GM12878 (cell line): ENCODE results near the gene ANKRD44. TPM values are rescaled to one million over a fixed set of nuclear protein-coding genes. Genes with fewer than 3 reads are reported as not detected.
A peak's percentile ranks its signal among the peaks of the same experiment; 100 is the strongest.

Source experiments
- ATAC-seq: fragments of 200-7000 bp; cut with Tn5 transposase; 3 replicates; pipeline ENCODE4 v1.9.1; 2020; ENCODE audit warnings: mild to moderate bottlenecking, moderate library complexity
- BruUV-seq: library from RNA; stranded (reverse); fragments of 400-500 nt; replicated peaks from 2 replicates; lab custom pipeline; 2021; lab: Mats Ljungman, UMichigan
- CTCF ChIA-PET: fragments of 300-600 bp; sonication (Branson Sonifier 250); formaldehyde crosslinking; extraction: SDS; loops from one replicate; lab custom pipeline; 2021; ENCODE audit warnings: inconsistent platforms; lab: Yijun Ruan, JAX
- POLR2A ChIA-PET: fragments of 350-600 bp; formaldehyde crosslinking; extraction: SDS; loops from one replicate; lab custom pipeline; 2021; ENCODE audit warnings: inconsistent platforms; lab: Charles Lee
- RAD21 ChIA-PET: fragments of 300-600 bp; sonication (Branson Sonifier 250); formaldehyde crosslinking; loops from one replicate; lab custom pipeline; 2023; ENCODE audit warnings: antibody characterized with exemption; ENCODE audit not compliant: unreplicated experiment; lab: Charles Lee
- SMC1A ChIA-PET: fragments of 300-600 bp; sonication (Branson Sonifier 250); formaldehyde crosslinking; loops from one replicate; lab custom pipeline; 2023; ENCODE audit not compliant: unreplicated experiment, uncharacterized antibody; lab: Charles Lee
- DNase-seq: peaks from one replicate; pipeline ENCODE4 v3.0.0-alpha.2; 2011; ENCODE audit warnings: low read depth, low spot score
- FAIRE-seq: peaks from 3 replicates; lab custom pipeline; 2011; peaks lifted over from hg19 to GRCh38; lab: Jason Lieb, UNC
- H2AFZ ChIP-seq: 2 replicates; pipeline ENCODE4 v1.6.0; 2011; ENCODE audit warnings: low read depth, low read length, control low read depth; ENCODE audit not compliant: control insufficient read depth
- H3K27ac ChIP-seq: 2 replicates; pipeline ENCODE4 v1.5.1; 2011; ENCODE audit warnings: control low read depth; ENCODE audit not compliant: control insufficient read depth, insufficient read depth
- H3K27me3 ChIP-seq, 2 experiments: replicated peaks in 1 of 2; 2 replicates each; pipeline versions ENCODE4 v1.6.0 to v1.6.1; 2011; ENCODE audit warnings: low read length in 1 of 2; ENCODE audit not compliant: control insufficient read depth in 2 of 2, insufficient read depth in 2 of 2
- H3K36me3 ChIP-seq, 2 experiments: 2 replicates each; pipeline ENCODE4 v1.5.1; 2011; ENCODE audit warnings: low read length in 1 of 2; ENCODE audit not compliant: control insufficient read depth in 2 of 2, insufficient read depth in 2 of 2
- H3K4me1 ChIP-seq: 2 replicates; pipeline ENCODE4 v1.6.1; 2011; ENCODE audit warnings: mild to moderate bottlenecking, low read length, moderate library complexity, mixed read lengths; ENCODE audit not compliant: control insufficient read depth, insufficient read depth
- H3K4me2 ChIP-seq: 2 replicates; pipeline ENCODE4 v1.6.0; 2011; ENCODE audit warnings: control low read depth; ENCODE audit not compliant: control insufficient read depth, insufficient read depth
- H3K4me3 ChIP-seq: fragments of 200-600 bp; sonication (generic); 2 replicates; pipeline ENCODE4 v1.5.1; 2016
- H3K79me2 ChIP-seq: 2 replicates; pipeline ENCODE4 v1.6.0; 2011; ENCODE audit warnings: low read length; ENCODE audit not compliant: control insufficient read depth, insufficient read depth
- H3K9ac ChIP-seq: 2 replicates; pipeline ENCODE4 v1.8.0; 2011; ENCODE audit warnings: low read length, control low read depth, mixed read lengths; ENCODE audit not compliant: control insufficient read depth, insufficient read depth
- H3K9me3 ChIP-seq: replicated peaks from 3 replicates; pipeline ENCODE4 v1.5.1; 2011; ENCODE audit warnings: mild to moderate bottlenecking, low read length; ENCODE audit not compliant: control insufficient read depth, insufficient read depth
- H4K20me1 ChIP-seq: 2 replicates; pipeline ENCODE4 v1.6.0; 2011; ENCODE audit not compliant: control insufficient read depth, insufficient read depth
- MTA2 ChIP-seq: fragments of 450-650 bp; IDR thresholded peaks from 2 replicates; pipeline ENCODE4 v1.6.1; 2016; ENCODE audit warnings: low read depth, mild to moderate bottlenecking, moderate library complexity
- RUNX3 ChIP-seq: IDR thresholded peaks from 2 replicates; pipeline ENCODE4 v1.6.1; 2012; ENCODE audit warnings: low read length, inconsistent platforms
- ZNF24 ChIP-seq: fragments of 450-650 bp; IDR thresholded peaks from 2 replicates; pipeline ENCODE4 v1.6.1; 2017; ENCODE audit warnings: antibody characterized with exemption, mild to moderate bottlenecking
- WGBS: methylation state at CpG from one replicate; pipeline ENCODE4 v1.1.6; 2016; ENCODE audit warnings: low lambda C conversion rate; ENCODE audit not compliant: insufficient replicate concordance, insufficient coverage; ENCODE audit errors: missing lambda C conversion rate; 5-methylcytosine and 5-hydroxymethylcytosine counted together
- in situ Hi-C: fragments of 300-500 bp; cut with MboI; formaldehyde crosslinking; loops from 9 replicates; pipeline ENCODE4 v1.14.3; 2018; ENCODE audit warnings: mixed read lengths
- intact Hi-C: fragments of 100-400 bp; cut with micrococcal nuclease; formaldehyde crosslinking; loops from one replicate; pipeline ENCODE4 v1.14.2; 2022; ENCODE audit not compliant: unreplicated experiment
- polyA plus RNA-seq, 11 experiments: library from polyadenylated mRNA; depleted of rRNA in 4 of 11; unstranded in 6 of 11; stranded (reverse) in 5 of 11; fragments of >200 nt; fragmentation: Nextera tagmentation in 4 of 11; fragmentation: Illumina TruSeq in 1 of 11; extraction: Ambion mirVana in 4 of 11; extraction: Trizol in 1 of 11; gene quantifications; 1 replicate in 1 of 11; 2 replicates in 10 of 11; pipeline versions ENCODE4 v1.2.1 to v1.2.3, GENCODE V29; 2011 to 2016; ENCODE audit warnings: inconsistent platforms in 2 of 11, missing spikeins in 2 of 11, low read depth in 1 of 11
- total RNA-seq, 4 experiments: library from RNA; depleted of rRNA in 3 of 4; stranded (reverse); fragments of >200 nt in 3 of 4; fragmentation: Illumina TruSeq in 1 of 4; extraction: Trizol in 1 of 4; gene quantifications; 2 replicates each; pipeline versions ENCODE4 v1.2.1 to v1.2.3, GENCODE V29; 2013 to 2021
- TF ChIP-seq, protein P1 (sequence below): fragments of 450-650 bp; IDR thresholded peaks from 2 replicates; pipeline ENCODE4 v1.6.1; 2017; ENCODE audit warnings: mild to moderate bottlenecking, moderate library complexity
- TF ChIP-seq, protein P2 (sequence below): fragments of 150-350 bp; IDR thresholded peaks from 2 replicates; pipeline ENCODE4 v1.6.1; 2014; ENCODE audit warnings: mild to moderate bottlenecking, low read depth, low read length
- TF ChIP-seq, protein P3 (sequence below): IDR thresholded peaks from 2 replicates; pipeline ENCODE4 v1.6.1; 2012; ENCODE audit warnings: low read depth, low read length, improper control_type of control experiment

The ANKRD44 gene
- total and polyA plus RNA-seq, 10 of the 15 experiments (the other 5 are each of a cell fraction or from before 2014, with no cell fraction given), result 19.1 to 99.1 (median 59.6) TPM

DNA sequence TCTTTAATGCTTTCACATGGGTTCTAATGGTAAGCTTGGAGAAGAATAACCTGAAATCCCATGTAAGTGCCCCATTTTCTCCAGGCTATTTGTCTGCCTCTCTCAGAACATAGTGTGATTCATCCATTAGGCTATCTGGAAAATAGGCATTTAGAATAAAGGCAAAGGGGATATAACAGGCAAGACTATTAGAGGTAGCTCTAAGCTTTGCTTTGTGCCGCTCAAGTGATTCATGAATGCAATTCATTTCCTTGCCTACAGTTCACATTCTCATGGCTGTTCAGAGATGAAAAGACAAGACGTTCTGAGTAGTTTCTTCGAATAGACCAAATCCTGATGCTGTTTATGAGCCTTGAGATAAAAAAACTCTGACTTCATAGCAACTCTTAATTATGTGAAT is 101.7 kb downstream of the ANKRD44 start (continued):
- TF ChIP-seq, protein P1, sequence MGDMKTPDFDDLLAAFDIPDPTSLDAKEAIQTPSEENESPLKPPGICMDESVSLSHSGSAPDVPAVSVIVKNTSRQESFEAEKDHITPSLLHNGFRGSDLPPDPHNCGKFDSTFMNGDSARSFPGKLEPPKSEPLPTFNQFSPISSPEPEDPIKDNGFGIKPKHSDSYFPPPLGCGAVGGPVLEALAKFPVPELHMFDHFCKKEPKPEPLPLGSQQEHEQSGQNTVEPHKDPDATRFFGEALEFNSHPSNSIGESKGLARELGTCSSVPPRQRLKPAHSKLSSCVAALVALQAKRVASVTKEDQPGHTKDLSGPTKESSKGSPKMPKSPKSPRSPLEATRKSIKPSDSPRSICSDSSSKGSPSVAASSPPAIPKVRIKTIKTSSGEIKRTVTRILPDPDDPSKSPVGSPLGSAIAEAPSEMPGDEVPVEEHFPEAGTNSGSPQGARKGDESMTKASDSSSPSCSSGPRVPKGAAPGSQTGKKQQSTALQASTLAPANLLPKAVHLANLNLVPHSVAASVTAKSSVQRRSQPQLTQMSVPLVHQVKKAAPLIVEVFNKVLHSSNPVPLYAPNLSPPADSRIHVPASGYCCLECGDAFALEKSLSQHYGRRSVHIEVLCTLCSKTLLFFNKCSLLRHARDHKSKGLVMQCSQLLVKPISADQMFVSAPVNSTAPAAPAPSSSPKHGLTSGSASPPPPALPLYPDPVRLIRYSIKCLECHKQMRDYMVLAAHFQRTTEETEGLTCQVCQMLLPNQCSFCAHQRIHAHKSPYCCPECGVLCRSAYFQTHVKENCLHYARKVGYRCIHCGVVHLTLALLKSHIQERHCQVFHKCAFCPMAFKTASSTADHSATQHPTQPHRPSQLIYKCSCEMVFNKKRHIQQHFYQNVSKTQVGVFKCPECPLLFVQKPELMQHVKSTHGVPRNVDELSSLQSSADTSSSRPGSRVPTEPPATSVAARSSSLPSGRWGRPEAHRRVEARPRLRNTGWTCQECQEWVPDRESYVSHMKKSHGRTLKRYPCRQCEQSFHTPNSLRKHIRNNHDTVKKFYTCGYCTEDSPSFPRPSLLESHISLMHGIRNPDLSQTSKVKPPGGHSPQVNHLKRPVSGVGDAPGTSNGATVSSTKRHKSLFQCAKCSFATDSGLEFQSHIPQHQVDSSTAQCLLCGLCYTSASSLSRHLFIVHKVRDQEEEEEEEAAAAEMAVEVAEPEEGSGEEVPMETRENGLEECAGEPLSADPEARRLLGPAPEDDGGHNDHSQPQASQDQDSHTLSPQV, result no peak
- TF ChIP-seq MTA2 (no peak), ZNF24 (no peak)

DNA sequence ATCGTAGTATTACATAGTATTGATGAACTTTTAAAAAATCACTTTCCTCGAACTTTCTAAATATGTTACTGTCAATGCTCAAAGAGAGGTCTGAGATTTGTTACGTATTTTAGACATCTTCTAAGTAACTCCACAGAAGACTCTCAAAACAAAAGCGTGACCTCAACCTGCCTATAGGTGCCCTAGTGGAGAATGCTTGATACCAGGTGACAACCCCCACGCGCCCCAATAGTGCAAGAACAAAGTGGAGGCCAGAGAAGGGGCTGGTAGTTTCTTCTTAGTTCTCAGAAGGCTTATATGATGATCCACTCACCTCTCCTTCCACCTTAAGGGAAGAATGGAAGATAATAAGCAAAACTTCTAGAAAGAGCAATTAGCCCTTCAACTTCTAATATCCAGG is 102.6 kb downstream of the ANKRD44 start:
- intact Hi-C loops, result loop anchor here (2.0 kb wide), 1 partner anchor 51 kb away; no protein-coding TSS in a partner anchor
- 0 out of 4 replicates have a peak, but pooled peaks cover 1 to 5% of the 10 kb centered on the region in 2 experiments for H3K36me3 ChIP-seq
- peaks cover 79% of the 10 kb centered on the region for H3K4me1 ChIP-seq
- no peaks in the 10 kb centered on the region; the same call in 2 of the 3 replicates for H3K9me3 ChIP-seq
- in situ Hi-C loops, result no loop called here
- 20% methylated on average over 6 of the region's 6 CpGs for WGBS
- POLR2A ChIA-PET, result interaction anchor here (1.1 to 6.5 kb wide), 7 partner anchors 9 to 99 kb away, joined by 3 to 80 read pairs (median 6); partner anchors contain the start of gene ANKRD44
- H4K20me1 ChIP-seq, result no peaks in the 10 kb centered on the region
- CTCF ChIA-PET, result interaction anchor here (1.1 to 5.0 kb wide), 9 partner anchors 9 to 101 kb away, joined by 3 to 37 read pairs (median 5); no protein-coding TSS in a partner anchor
- BruUV-seq, result no TSS peak
- RAD21 ChIA-PET, result interaction anchor here (0.8 to 18.1 kb wide), 10 partner anchors 9 to 94 kb away, joined by 3 to 408 read pairs (median 12); partner anchors contain the start of gene ANKRD44
- FAIRE-seq (no peak), ATAC-seq (no peak), DNase-seq (no peak)
- H2AFZ ChIP-seq, result no peak overlapping the region
- no peaks in the 10 kb centered on the region for H3K27me3 ChIP-seq
- peak overlapping the region; percentile 10; the same call in 1 of the 2 replicates for H3K9ac ChIP-seq
- H3K4me2 ChIP-seq, result peak overlapping the region; percentile 85
- peak overlapping the region; percentile 97 for H3K27ac ChIP-seq
- peaks cover 93% of the 10 kb centered on the region for H3K79me2 ChIP-seq
- SMC1A ChIA-PET, result interaction anchor here (0.7 to 18.1 kb wide), 18 partner anchors 9 to 94 kb away, joined by 3 to 433 read pairs (median 12); partner anchors contain the start of gene ANKRD44
- 0 out of 2 replicates have a peak, but pooled peaks have one; percentile 9 for TF ChIP-seq RUNX3
- TF ChIP-seq, protein P2, sequence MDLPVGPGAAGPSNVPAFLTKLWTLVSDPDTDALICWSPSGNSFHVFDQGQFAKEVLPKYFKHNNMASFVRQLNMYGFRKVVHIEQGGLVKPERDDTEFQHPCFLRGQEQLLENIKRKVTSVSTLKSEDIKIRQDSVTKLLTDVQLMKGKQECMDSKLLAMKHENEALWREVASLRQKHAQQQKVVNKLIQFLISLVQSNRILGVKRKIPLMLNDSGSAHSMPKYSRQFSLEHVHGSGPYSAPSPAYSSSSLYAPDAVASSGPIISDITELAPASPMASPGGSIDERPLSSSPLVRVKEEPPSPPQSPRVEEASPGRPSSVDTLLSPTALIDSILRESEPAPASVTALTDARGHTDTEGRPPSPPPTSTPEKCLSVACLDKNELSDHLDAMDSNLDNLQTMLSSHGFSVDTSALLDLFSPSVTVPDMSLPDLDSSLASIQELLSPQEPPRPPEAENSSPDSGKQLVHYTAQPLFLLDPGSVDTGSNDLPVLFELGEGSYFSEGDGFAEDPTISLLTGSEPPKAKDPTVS, result no peak
- TF ChIP-seq, protein P3, sequence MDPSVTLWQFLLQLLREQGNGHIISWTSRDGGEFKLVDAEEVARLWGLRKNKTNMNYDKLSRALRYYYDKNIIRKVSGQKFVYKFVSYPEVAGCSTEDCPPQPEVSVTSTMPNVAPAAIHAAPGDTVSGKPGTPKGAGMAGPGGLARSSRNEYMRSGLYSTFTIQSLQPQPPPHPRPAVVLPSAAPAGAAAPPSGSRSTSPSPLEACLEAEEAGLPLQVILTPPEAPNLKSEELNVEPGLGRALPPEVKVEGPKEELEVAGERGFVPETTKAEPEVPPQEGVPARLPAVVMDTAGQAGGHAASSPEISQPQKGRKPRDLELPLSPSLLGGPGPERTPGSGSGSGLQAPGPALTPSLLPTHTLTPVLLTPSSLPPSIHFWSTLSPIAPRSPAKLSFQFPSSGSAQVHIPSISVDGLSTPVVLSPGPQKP, result no peak
- 0 out of 2 replicates have a peak overlapping the region, but pooled peaks have one; percentile 10 for H3K4me3 ChIP-seq
